HG03097 (cell line): ENCODE measurements around the gene ZNF423.

ENCODE experiments used
- ATAC-seq: cut with Tn5 transposase; IDR thresholded peaks from one replicate; pipeline ENCODE4 v1.9.1; 2021; ENCODE audit not compliant: unreplicated experiment, low FRiP score

ZNF423 gene

GRCh38 chr16:49828533-49829267 lies 27.2 kb downstream of the ZNF423 start:
- ATAC-seq = no peak

GRCh38 chr16:49827805-49828438 lies 28.0 kb downstream of the ZNF423 start:
- ATAC-seq = no peak

- no peak for ATAC-seq
Measured at GRCh38 chr16:49826515-49826914, 29.4 kb downstream of the ZNF423 start.

- no peak for ATAC-seq
Measured at GRCh38 chr16:49825041-49825440, 30.9 kb downstream of the ZNF423 start.

- ATAC-seq = no peak
Measured at GRCh38 chr16:49824593-49824992, 31.3 kb downstream of the ZNF423 start.

GRCh38 chr16:49822649-49823370 lies 33.1 kb downstream of the ZNF423 start:
- ATAC-seq = no peak

- ATAC-seq = no peak
Measured at GRCh38 chr16:49821614-49822282, 34.2 kb downstream of the ZNF423 start.

GRCh38 chr16:49821156-49821555 lies 34.8 kb downstream of the ZNF423 start:
- ATAC-seq = no peak

GRCh38 chr16:49817754-49818507 lies 38.0 kb downstream of the ZNF423 start:
- ATAC-seq = no peak

- ATAC-seq = no peak
Measured at GRCh38 chr16:49816875-49817274, 39.0 kb downstream of the ZNF423 start.

GRCh38 chr16:49811644-49812334 lies 44.1 kb downstream of the ZNF423 start:
- ATAC-seq = no peak

GRCh38 chr16:49810831-49811230 lies 45.1 kb downstream of the ZNF423 start:
- no peak for ATAC-seq

GRCh38 chr16:49809561-49809960 lies 46.4 kb downstream of the ZNF423 start:
- no peak for ATAC-seq

GRCh38 chr16:49809062-49809461 lies 46.9 kb downstream of the ZNF423 start:
- ATAC-seq = no peak

GRCh38 chr16:49806446-49806845 lies 49.5 kb downstream of the ZNF423 start:
- ATAC-seq = no peak

GRCh38 chr16:49801290-49801689 lies 54.6 kb downstream of the ZNF423 start:
- ATAC-seq = no peak

- ATAC-seq = no peak
Measured at GRCh38 chr16:49800876-49801275, 55.0 kb downstream of the ZNF423 start.

- no peak for ATAC-seq
Measured at GRCh38 chr16:49800441-49800840, 55.5 kb downstream of the ZNF423 start.

GRCh38 chr16:49799172-49799571 lies 56.7 kb downstream of the ZNF423 start:
- no peak for ATAC-seq

- no peak for ATAC-seq
Measured at GRCh38 chr16:49795513-49795912, 60.4 kb downstream of the ZNF423 start.
